Heart left ventricle (tissue), 16 donors: Measurements from ENCODE around the gene MKLN1. TPM values are rescaled to one million over a fixed set of nuclear protein-coding genes. Genes with fewer than 3 reads are reported as not detected.
"Not testable (repeated sequence)": the region's sequence is repeated elsewhere in the genome, so short reads cannot be mapped to it uniquely, and the experiment has no call there.

Source experiments
- ATAC-seq, 4 donors: fragments of 200-7000 bp; cut with Tn5 transposase; one replicate each; pipeline ENCODE4 v1.9.1; 2020 to 2022; ENCODE audit warnings: moderate library complexity in 4 of 4, mild to moderate bottlenecking in 3 of 4, moderate number of reproducible peaks in 1 of 4
- DNase-seq, 5 donors: peaks; one replicate each; pipeline ENCODE4 v3.0.0-alpha.2; 2020
- H3K27ac ChIP-seq, 12 donors: fragments of 200-600 bp; sonication (generic) in 4 of 12; one replicate each; pipeline versions ENCODE4 v1.5.0 to v1.8.0; 2016 to 2022; ENCODE audit warnings: mild to moderate bottlenecking in 2 of 12
- H3K27me3 ChIP-seq, 9 donors: fragments of 200-600 bp; sonication (generic) in 2 of 9; one replicate each; pipeline versions ENCODE4 v1.5.1 to v1.8.0; 2016 to 2022; ENCODE audit warnings: mild to moderate bottlenecking in 3 of 9
- H3K36me3 ChIP-seq, 9 donors: fragments of 200-600 bp; sonication (generic) in 2 of 9; one replicate each; pipeline versions ENCODE4 v1.5.0 to v1.8.0; 2018 to 2022; ENCODE audit warnings: mild to moderate bottlenecking in 2 of 9
- H3K4me1 ChIP-seq, 12 donors: fragments of 200-600 bp; sonication (generic) in 4 of 12; one replicate each; pipeline versions ENCODE4 v1.5.0 to v1.8.0; 2016 to 2022; ENCODE audit warnings: mild to moderate bottlenecking in 3 of 12
- H3K4me3 ChIP-seq, 12 donors: fragments of 200-600 bp; sonication (generic) in 4 of 12; one replicate each; pipeline versions ENCODE4 v1.5.0 to v1.8.0; 2017 to 2022; ENCODE audit warnings: mild to moderate bottlenecking in 9 of 12, moderate library complexity in 4 of 12
- H3K9me3 ChIP-seq, 12 donors: fragments of 200-600 bp; sonication (generic) in 4 of 12; one replicate each; pipeline versions ENCODE4 v1.5.0 to v1.8.0; 2016 to 2022; ENCODE audit warnings: mild to moderate bottlenecking in 1 of 12
- CTCF ChIP-seq, 12 donors: fragments of 200-600 bp; sonication (generic) in 4 of 12; IDR thresholded peaks; one replicate each; pipeline versions ENCODE4 v1.5.0 to v1.8.0; 2018 to 2022; ENCODE audit warnings: antibody characterized with exemption in 12 of 12, mild to moderate bottlenecking in 5 of 12
- POLR2A ChIP-seq, 2 donors: fragments of 450-650 bp; IDR thresholded peaks; one replicate each; pipeline ENCODE4 v1.6.1; 2017; ENCODE audit warnings: antibody characterized with exemption in 2 of 2, mild to moderate bottlenecking in 2 of 2, moderate library complexity in 2 of 2
- WGBS, 4 donors: extraction: QIAGEN DNeasy Blood & Tissue Kit in 2 of 4; methylation state at CpG; one replicate each; pipeline versions ENCODE4 v1.1.5 to v1.1.7; 2013 to 2018; 5-methylcytosine and 5-hydroxymethylcytosine counted together
- intact Hi-C, 10 donors: fragments of 100-400 bp; cut with DNase I; formaldehyde crosslinking; loops; one replicate each; pipeline versions ENCODE4 v1.11.1 to v1.14.2; 2022
- polyA plus RNA-seq, 2 donors: library from polyadenylated mRNA; stranded (reverse); fragments of 200-250 nt; gene quantifications; one replicate each; pipeline ENCODE4 v1.2.3, GENCODE V29; 2013
- total RNA-seq, 9 donors: library from RNA; depleted of rRNA in 2 of 9; stranded (reverse); fragments of >200 nt in 2 of 9; fragmentation: NEBNext Ultra II Directional in 3 of 9; extraction: Animal tissue kit (Norgen Biotek cat#: 25700) in 3 of 9; gene quantifications; one replicate each; pipeline versions ENCODE4 v1.1.0 to v1.2.4, GENCODE V29; 2016 to 2023
- donor health status: ischemic (EF 13 %, LVEDD 7.1; RV severe dilation, severe dysfunction).
- donor health status: healthy with polysubstance abuse.
- donor health status: DM: no; HTN: yes; CAD: no.
- donor health status: DM: no; HTN: no; CAD: no.
- donor health status: ischemic (EF 25% LVEDD 6.9; RV normal size, moderate dysfunction).
- donor health status: ischemic (EF 25% LVEDD 5.7; RV mildly dilated, moderate dysfunction).
- donor health status: healthy.
- donor health status: DM: yes; HTN: yes; CAD: no.
- donor health status: ischemic (EF 35%, LVEDD 5.7; RV mildly dilated, moderate dysfunction).
- donor health status: nonischemic (EF 11% LVEDD 7.7; RV severe dilation, severe dysfunction).
- donor health status: DM: yes; HTN: yes; CAD: no.
- donor health status: PGD.
- donor health status: ischemic (EF 29% LVEDD 5.4; RV normal size, mild dysfunction).
- donor health status: nonischemic (EF 23%, LVEDD 6.1; RV moderate dilation, normal function).

MKLN1 gene
- total and polyA plus RNA-seq, 11 donors: 11.5 to 49.7 (median 37.6) TPM

DNA sequence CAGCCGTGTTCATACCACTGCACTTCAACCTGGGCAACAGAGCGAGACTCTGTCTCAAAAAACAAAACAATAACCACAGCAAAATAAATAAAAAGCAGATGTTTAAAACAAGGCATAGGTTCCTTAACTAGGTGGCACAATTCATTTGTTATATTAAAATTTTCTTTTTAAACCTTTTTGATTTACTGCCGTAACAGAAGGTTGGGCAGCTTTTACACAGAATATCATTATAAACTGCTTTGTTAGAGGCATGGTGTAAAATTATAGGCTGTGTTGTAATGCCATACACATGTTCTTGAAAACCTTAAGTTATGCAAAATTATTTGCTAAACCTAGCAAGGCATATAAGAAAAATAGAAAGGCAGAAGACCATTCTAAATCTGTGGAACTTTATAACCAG, 84.4 kb downstream of the MKLN1 start:
- Histone ChIP-seq H3K4me3 (no peak overlapping the region), H3K27me3 (no peaks in the 10 kb centered on the region), H3K4me1 (peaks cover 0 to 13% (median 6%) of the 10 kb centered on the region in 12 donors), H3K27ac (no peak overlapping the region), H3K36me3 (peaks cover 0 to 68% (median 56%) of the 10 kb centered on the region in 9 donors), H3K9me3 (no peaks in the 10 kb centered on the region)
- DNase-seq (no peak), ATAC-seq (no peak)
- WGBS, 4 donors: 96 to 99% (median 97%) methylated on average over 3 of the region's 3 CpGs
- intact Hi-C loops: no loop called here
- no peak for TF ChIP-seq CTCF (IDR thresholded peaks at IDR 0.05)
- no peak for TF ChIP-seq POLR2A (IDR thresholded peaks at IDR 0.05)

GRCh38 chr7:131413711-131414110, 86.0 kb downstream of the MKLN1 start:
- TF ChIP-seq CTCF (IDR thresholded peaks at IDR 0.05): no peak
- no peak for TF ChIP-seq POLR2A (IDR thresholded peaks at IDR 0.05)
- ATAC-seq (no peak), DNase-seq (no peak)
- intact Hi-C loops: no loop called here
- peaks cover 0 to 85% (median 59%) of the 10 kb centered on the region in 9 donors for H3K36me3 ChIP-seq
- no peaks in the 10 kb centered on the region for H3K27me3 ChIP-seq
- H3K4me1 ChIP-seq: peaks cover 0 to 5% (median 0%) of the 10 kb centered on the region in 12 donors
- no peak overlapping the region for H3K4me3 ChIP-seq
- 95 to 98% (median 97%) methylated on average over 4 of the region's 4 CpGs for WGBS, 4 donors
- no peak overlapping the region for H3K27ac ChIP-seq
- H3K9me3 ChIP-seq: no peaks in the 10 kb centered on the region

GRCh38 chr7:131424219-131424822, 96.6 kb downstream of the MKLN1 start:
- Histone ChIP-seq H3K36me3 (peaks cover 0 to 38% (median 19%) of the 10 kb centered on the region in 9 donors), H3K27me3 (no peaks in the 10 kb centered on the region), H3K27ac (peak overlapping the region in 1 of 12 donors; percentile 15), H3K9me3 (no peaks in the 10 kb centered on the region), H3K4me1 (peaks cover 0 to 27% (median 15%) of the 10 kb centered on the region in 12 donors), H3K4me3 (no peak overlapping the region)
- DNase-seq: no peak
- ATAC-seq: peak; percentile 41 to 64 (median 58)
- TF ChIP-seq POLR2A (IDR thresholded peaks at IDR 0.05) (no peak), CTCF (IDR thresholded peaks at IDR 0.05) (peak; percentile 32 to 73 (median 63))
- intact Hi-C loops: loop anchor here in 8 of 10 donors (2.0 to 10.0 kb wide), 12 partner anchors 97 to 530 kb away; partner anchors contain the start of gene MKLN1 (in 4 of the 8)
- 71 to 80% (median 73%) methylated on average over 5 of the region's 5 CpGs for WGBS, 4 donors

GRCh38 chr7:131425992-131426391, 98.3 kb downstream of the MKLN1 start:
- 36 to 50% (median 37%) methylated on average over 3 of the region's 3 CpGs for WGBS, 4 donors
- H3K27ac ChIP-seq: peak overlapping the region in 5 of 12 donors; percentile 7 to 21 (median 15)
- no peak overlapping the region for H3K4me3 ChIP-seq
- H3K4me1 ChIP-seq: peaks cover 0 to 30% (median 16%) of the 10 kb centered on the region in 12 donors
- ATAC-seq (peak; percentile 34 to 66 (median 45)), DNase-seq (no peak)
- no peaks in the 10 kb centered on the region for H3K27me3 ChIP-seq
- no peak for TF ChIP-seq POLR2A (IDR thresholded peaks at IDR 0.05)
- no peak for TF ChIP-seq CTCF (IDR thresholded peaks at IDR 0.05)
- intact Hi-C loops: loop anchor here in 8 of 10 donors (2.0 to 10.0 kb wide), 11 partner anchors 99 to 531 kb away; partner anchors contain the start of gene MKLN1 (in 2 of the 8)
- H3K36me3 ChIP-seq: peaks cover 0 to 45% (median 25%) of the 10 kb centered on the region in 9 donors
- no peaks in the 10 kb centered on the region for H3K9me3 ChIP-seq

GRCh38 chr7:131430826-131431225, 103.2 kb downstream of the MKLN1 start:
- H3K27ac ChIP-seq, H3K9me3 ChIP-seq, H3K27me3 ChIP-seq, intact Hi-C loops, H3K4me3 ChIP-seq: not testable (repeated sequence)
- WGBS, 4 donors: 92 to 96% (median 96%) methylated on average over 7 of the region's 7 CpGs
- peak in 1 of 4 donors; percentile 27 for ATAC-seq
- DNase-seq: peak in 1 of 5 donors; percentile 28
- Histone ChIP-seq H3K36me3 (peaks cover 0 to 66% (median 43%) of the 10 kb centered on the region in 9 donors), H3K4me1 (peaks cover 0 to 27% (median 11%) of the 10 kb centered on the region in 12 donors)
